DND-41 (cell line): ENCODE data around the gene FOXP4.

Experiments used
- EZH2 ChIP-seq: IDR thresholded peaks from 3 replicates; pipeline ENCODE4 v1.6.1; 2012; ENCODE audit warnings: borderline replicate concordance, low read depth, mild to moderate bottlenecking, moderate library complexity, low read length, inconsistent platforms; ENCODE audit not compliant: severe bottlenecking
- TF ChIP-seq, protein P1 (sequence below): IDR thresholded peaks from 2 replicates; pipeline ENCODE4 v1.5.1; 2012; ENCODE audit warnings: borderline replicate concordance, low read length, moderate library complexity, mild to moderate bottlenecking; ENCODE audit not compliant: poor library complexity, severe bottlenecking; ENCODE audit errors: extremely low read depth

DNA sequence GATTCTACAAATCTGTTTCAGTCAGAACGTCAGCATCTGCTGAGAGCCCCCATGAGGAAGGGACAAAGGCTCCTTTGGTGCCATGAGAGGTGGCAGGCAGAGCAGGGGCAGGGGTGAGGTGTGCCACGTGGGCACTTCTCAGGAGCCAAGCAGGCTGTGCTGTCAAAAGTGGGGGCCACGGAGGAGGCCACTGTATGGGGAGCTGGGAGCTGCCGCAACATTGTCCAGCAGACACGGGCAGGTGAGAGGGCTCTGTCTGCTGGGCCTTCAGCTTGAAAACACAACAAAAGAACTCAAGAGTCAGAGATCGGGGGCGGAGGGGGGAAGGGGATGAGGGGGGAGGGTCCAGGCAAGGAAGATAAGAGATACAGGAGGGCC lies 21.6 kb upstream of the FOXP4 start:
- TF ChIP-seq, protein P1, sequence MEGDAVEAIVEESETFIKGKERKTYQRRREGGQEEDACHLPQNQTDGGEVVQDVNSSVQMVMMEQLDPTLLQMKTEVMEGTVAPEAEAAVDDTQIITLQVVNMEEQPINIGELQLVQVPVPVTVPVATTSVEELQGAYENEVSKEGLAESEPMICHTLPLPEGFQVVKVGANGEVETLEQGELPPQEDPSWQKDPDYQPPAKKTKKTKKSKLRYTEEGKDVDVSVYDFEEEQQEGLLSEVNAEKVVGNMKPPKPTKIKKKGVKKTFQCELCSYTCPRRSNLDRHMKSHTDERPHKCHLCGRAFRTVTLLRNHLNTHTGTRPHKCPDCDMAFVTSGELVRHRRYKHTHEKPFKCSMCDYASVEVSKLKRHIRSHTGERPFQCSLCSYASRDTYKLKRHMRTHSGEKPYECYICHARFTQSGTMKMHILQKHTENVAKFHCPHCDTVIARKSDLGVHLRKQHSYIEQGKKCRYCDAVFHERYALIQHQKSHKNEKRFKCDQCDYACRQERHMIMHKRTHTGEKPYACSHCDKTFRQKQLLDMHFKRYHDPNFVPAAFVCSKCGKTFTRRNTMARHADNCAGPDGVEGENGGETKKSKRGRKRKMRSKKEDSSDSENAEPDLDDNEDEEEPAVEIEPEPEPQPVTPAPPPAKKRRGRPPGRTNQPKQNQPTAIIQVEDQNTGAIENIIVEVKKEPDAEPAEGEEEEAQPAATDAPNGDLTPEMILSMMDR = no peak
- no peak for TF ChIP-seq EZH2
